GM18498 (cell line): ENCODE data around the gene KCTD6.

Experiments used
- ATAC-seq: cut with Tn5 transposase; IDR thresholded peaks from one replicate; pipeline ENCODE4 v1.9.1; 2021; ENCODE audit warnings: mild to moderate bottlenecking, moderate library complexity; ENCODE audit not compliant: unreplicated experiment

KCTD6 gene

DNA sequence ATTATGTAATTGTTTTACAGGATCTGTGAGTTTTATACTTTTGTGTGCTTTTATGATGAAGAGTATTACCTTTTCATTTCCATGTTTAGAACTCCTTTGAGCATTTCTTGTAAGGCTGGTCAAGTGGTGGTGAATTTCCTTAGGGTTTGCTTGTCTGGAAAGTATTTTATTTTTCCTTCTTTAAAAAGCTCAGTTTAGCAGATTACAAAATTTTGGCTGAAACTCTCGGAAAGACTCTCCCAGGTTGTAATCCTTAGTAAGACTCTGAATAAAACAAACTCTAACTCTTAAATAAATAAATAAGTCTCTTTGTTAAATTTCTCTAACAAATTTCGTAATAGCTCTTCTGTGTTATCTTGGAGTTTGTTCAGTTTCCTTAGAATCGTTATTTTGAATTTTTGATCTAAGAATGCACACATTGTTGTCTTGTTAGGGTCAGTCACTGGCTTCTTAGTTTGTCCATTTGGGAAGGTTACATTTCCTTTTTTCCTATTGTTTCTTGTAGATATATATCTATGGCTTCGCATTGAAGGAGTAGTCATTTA lies 59.8 kb downstream of the KCTD6 start:
- ATAC-seq, result no peak
